HG02610 (cell line): ENCODE measurements around the gene HSPA1A.
A peak's percentile ranks its signal among the peaks of the same experiment; 100 is the strongest.
"Not testable (repeated sequence)": the region's sequence is repeated elsewhere in the genome, so short reads cannot be mapped to it uniquely, and the experiment has no call there.

Experiments
- ATAC-seq: cut with Tn5 transposase; IDR thresholded peaks from one replicate; pipeline ENCODE4 v1.9.1; 2021; ENCODE audit warnings: mild to moderate bottlenecking, moderate library complexity; ENCODE audit not compliant: unreplicated experiment

Gene HSPA1A

DNA sequence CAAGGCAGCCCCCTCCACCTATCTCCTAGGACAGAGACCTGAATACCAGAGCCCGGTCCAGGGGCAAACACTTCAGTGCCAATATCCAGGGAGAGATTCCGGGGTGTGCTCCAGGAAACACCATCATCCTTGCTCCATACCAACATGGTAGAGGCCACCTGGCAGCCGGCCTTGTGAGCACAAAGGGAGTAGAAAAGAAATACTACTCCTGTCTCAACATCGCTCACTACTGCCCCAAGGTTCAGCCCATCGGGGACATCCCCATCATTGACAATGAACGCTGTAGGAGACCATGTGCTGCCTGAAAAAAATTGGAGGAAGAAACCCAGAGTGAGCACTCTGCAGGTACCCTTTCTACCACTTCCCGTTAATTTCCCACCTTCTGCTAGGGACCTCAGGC lies 45.8 kb downstream of the HSPA1A start:
- no peak for ATAC-seq

DNA sequence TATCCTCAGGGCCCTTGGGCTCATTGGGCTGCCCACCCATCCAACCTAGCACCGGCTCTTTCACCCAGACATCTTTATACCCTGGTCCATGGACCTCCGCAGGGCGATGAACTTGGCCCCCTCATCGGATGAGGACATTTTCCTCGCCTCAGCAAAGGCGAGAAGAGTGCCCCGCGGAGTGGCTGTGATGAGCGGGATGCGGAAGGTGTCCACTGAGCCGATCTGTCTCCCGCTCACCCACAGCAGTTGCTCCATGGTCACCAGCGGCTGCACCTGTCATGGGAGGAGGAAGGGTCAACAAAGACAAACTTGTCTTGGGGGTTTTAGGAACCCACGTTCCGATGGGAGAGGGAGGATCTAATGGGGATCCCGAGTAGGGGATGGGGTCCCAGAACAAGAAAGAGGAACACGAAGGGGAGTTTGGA lies 46.6 kb downstream of the HSPA1A start:
- no peak for ATAC-seq

DNA sequence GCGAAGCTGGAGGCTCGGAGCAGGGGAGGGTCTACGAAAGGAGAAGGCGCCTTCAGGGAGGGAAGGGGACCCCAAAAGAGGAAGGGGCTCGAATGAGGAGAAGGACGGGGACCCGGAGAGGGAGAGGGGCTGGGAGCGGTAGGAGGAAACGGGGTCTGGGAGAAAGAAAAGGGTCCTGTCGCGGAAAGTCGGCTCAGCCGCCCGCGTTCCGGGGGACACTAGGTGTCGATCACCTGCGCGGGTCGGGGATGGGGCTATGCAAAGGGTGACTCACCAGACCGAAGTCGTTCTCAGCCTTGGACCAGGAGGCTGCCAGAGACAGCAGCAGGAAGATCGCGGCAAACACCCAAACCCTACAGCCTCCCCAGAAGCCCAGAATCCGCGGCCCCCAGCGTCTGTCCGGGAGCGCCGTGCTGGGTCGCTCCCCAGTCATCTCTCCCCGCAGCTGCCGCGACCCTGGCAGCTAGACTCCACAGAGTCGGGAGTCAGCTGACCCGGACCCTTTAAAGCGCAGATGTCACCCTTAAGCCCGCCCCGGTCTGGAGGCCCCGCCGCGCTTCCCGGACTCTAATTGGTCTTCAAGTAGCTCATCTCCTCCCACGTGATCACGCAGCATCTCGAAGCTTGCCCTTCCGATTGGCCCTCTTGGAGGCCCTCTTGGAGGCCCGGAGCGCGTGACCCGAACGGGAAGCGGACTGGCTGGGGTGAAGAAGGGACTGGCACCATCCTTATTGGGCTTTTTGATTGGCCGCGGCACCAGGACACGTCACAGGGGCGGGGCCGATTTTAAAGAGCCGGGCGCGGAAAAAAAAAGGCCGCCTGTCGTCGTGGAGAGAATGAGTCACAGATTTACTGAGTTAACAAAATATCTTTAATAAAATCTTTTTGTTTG lies 47.2 kb downstream of the HSPA1A start, which contains the start of gene NEU1:
TSS of gene NEU1 (minus strand) at position 478 of the 892 bp plus-strand sequence. CDS start at position 433, 45 bp downstream.
- ATAC-seq: peak; percentile 95

DNA sequence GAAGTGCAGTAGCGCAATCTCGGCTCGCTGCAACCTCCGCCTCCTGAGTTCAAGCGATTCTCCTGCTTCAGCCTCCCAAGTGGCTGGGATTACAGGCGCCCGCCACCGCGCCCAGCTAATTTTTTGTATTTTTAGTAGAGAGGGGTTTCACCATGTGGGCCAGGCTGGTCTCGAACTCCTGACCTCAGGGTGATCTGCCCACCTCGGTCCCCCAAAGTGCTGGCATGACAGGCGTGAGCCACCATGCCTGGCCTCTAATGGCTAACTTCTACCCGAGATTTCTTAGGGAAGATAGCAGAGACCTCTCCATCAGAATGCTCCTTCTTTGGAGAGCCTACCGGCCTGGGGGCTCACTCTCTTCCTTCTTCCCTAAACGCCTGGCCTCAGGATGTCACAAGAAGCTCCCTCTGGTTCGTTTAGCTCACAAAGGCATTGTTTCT lies 48.8 kb downstream of the HSPA1A start:
- ATAC-seq: not testable (repeated sequence)

DNA sequence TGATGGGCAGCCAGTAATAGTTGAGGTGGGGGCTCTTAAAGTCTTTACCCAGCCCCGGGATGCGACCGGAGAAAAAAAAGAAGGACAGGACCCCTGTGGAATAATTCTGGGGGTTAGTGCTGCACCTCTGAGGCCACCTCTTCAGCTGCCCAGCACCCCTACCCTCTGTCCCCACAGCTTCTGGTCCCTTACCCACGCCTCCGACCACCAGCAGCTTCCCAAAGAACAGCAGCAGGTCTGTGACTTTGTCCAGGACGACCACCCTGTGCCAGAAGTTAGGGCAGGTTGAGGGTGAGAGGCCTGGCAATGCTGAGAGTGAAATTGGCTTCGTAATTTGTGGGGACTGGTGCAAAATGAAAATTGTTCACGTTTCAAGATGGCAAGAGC lies 49.5 kb downstream of the HSPA1A start:
- no peak for ATAC-seq

DNA sequence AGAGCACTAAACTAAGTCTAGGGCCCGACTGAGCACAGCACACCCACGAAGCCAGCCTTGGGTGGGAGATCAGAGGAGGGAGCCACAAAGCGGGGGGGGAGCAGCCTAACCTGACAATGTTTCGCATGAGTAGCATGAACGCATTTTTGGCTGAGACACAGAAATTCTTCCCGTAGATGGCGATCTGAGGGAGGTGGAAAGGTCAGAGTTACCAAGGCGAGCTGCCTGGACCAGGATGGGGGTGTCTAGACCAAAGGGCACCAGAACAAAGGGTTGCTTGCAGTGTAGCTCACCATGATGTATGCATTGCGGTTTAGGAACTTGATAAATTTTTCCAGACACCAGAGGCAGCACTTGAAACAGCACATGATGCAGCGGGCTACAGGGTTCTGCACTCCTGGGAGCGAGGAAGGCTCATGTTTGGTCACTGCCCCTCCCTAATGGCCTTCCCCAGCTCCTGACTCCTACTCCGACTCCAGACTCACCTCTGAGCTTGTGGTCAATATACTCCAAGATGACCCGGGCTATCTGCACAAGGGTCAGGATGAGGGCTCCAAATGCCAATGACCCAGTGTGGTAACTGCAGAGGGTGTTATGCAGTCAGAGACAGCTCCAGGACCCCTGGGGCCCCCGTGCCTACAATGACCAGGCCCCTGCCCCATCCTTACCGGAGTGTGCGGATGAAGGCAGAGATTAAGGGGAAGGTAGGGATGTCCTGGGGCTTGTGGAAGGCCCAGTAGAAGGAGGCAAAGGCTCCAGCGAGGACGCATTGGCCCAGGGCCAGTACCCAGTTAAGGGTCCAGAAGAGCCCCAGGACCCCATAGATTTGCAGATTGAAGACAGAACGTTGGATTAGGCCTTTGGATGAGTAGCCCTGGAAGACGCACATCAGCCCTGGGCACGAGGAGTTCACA lies 50.1 kb downstream of the HSPA1A start:
- no peak for ATAC-seq
